Upper lobe of right lung (tissue), 1 donor: ENCODE data around the gene LMAN1L. TPM values are rescaled to one million over a fixed set of nuclear protein-coding genes. Genes with fewer than 3 reads are reported as not detected.

ENCODE experiments used
- ATAC-seq: fragments of 200-7000 bp; cut with Tn5 transposase; one replicate; pipeline ENCODE4 v1.9.1; 2020; ENCODE audit warnings: mild to moderate bottlenecking, moderate library complexity
- DNase-seq: peaks from one replicate; pipeline ENCODE4 v3.0.0-alpha.2; 2020
- H3K27ac ChIP-seq: fragments of 200-600 bp; one replicate; pipeline ENCODE4 v1.8.0; 2022
- H3K27me3 ChIP-seq: fragments of 200-600 bp; one replicate; pipeline ENCODE4 v1.8.0; 2022; ENCODE audit warnings: mild to moderate bottlenecking
- H3K36me3 ChIP-seq: fragments of 200-600 bp; one replicate; pipeline ENCODE4 v1.8.0; 2022
- H3K4me1 ChIP-seq: fragments of 200-600 bp; one replicate; pipeline ENCODE4 v1.8.0; 2022
- H3K4me3 ChIP-seq: fragments of 200-600 bp; one replicate; pipeline ENCODE4 v1.8.0; 2022; ENCODE audit warnings: mild to moderate bottlenecking
- H3K9me3 ChIP-seq: fragments of 200-600 bp; one replicate; pipeline ENCODE4 v1.8.0; 2022
- CTCF ChIP-seq: fragments of 200-600 bp; IDR thresholded peaks from one replicate; pipeline ENCODE4 v1.8.0; 2022; ENCODE audit warnings: antibody characterized with exemption
- intact Hi-C: fragments of 100-400 bp; cut with DNase I; formaldehyde crosslinking; loops from one replicate; pipeline ENCODE4 v1.11.0; 2022
- total RNA-seq: library from RNA; stranded (reverse); fragmentation: NEBNext Ultra II Directional; extraction: Animal tissue kit (Norgen Biotek cat#: 25700); gene quantifications from one replicate; pipeline ENCODE4 v1.2.1, GENCODE V29; 2021
- donor health status: DM: no; HTN: yes; CAD: no; lungs with severe emphysema.

Gene LMAN1L
- total RNA-seq, 1 donor from 2014 or later, result not detected

- H3K4me1 ChIP-seq, result peaks cover 44% of the 10 kb centered on the region
- no peaks in the 10 kb centered on the region for H3K27me3 ChIP-seq
- no peak for DNase-seq
- no peak overlapping the region for H3K4me3 ChIP-seq
- intact Hi-C loops, result no loop called here
- H3K9me3 ChIP-seq, result no peaks in the 10 kb centered on the region
- TF ChIP-seq CTCF, result no peak
- H3K27ac ChIP-seq, result no peak overlapping the region
- ATAC-seq, result no peak
- H3K36me3 ChIP-seq, result peaks cover 11% of the 10 kb centered on the region
Observed at GRCh38 chr15:74794248-74794969, 18.2 kb upstream of the LMAN1L start.

- Histone ChIP-seq H3K9me3 (no peaks in the 10 kb centered on the region), H3K4me1 (peaks cover 44% of the 10 kb centered on the region)
- intact Hi-C loops, result no loop called here
Observed at GRCh38 chr15:74794970-74795349, 17.7 kb upstream of the LMAN1L start.

GRCh38 chr15:74795966-74796625 is 16.5 kb upstream of the LMAN1L start:
- intact Hi-C loops, result no loop called here
- Histone ChIP-seq H3K27me3 (no peaks in the 10 kb centered on the region), H3K4me1 (peaks cover 36% of the 10 kb centered on the region), H3K27ac (no peak overlapping the region), H3K9me3 (no peaks in the 10 kb centered on the region), H3K36me3 (peaks cover 27% of the 10 kb centered on the region), H3K4me3 (no peak overlapping the region)
- TF ChIP-seq CTCF, result no peak
- DNase-seq (no peak), ATAC-seq (no peak)

More at GRCh38 chr15:74794970-74795349, 17.7 kb upstream of the LMAN1L start:
- TF ChIP-seq CTCF, result no peak
- Histone ChIP-seq H3K27me3 (no peaks in the 10 kb centered on the region), H3K4me3 (no peak overlapping the region), H3K36me3 (peaks cover 16% of the 10 kb centered on the region), H3K27ac (no peak overlapping the region)
- no peak for DNase-seq
- no peak for ATAC-seq

- H3K4me1 ChIP-seq, result peaks cover 11% of the 10 kb centered on the region
- DNase-seq, result no peak
- no peaks in the 10 kb centered on the region for H3K9me3 ChIP-seq
- H3K4me3 ChIP-seq, result no peak overlapping the region
- H3K27ac ChIP-seq, result no peak overlapping the region
- H3K27me3 ChIP-seq, result no peaks in the 10 kb centered on the region
- peaks cover 51% of the 10 kb centered on the region for H3K36me3 ChIP-seq
- ATAC-seq, result no peak
- intact Hi-C loops, result no loop called here
- TF ChIP-seq CTCF, result no peak
Observed at GRCh38 chr15:74798388-74799254, 14.0 kb upstream of the LMAN1L start.

- peaks cover 8% of the 10 kb centered on the region for H3K4me1 ChIP-seq
- H3K9me3 ChIP-seq, result no peaks in the 10 kb centered on the region
- no peak for ATAC-seq
- no peak overlapping the region for H3K27ac ChIP-seq
- no peak for DNase-seq
- TF ChIP-seq CTCF, result no peak
- H3K4me3 ChIP-seq, result no peak overlapping the region
- peaks cover 58% of the 10 kb centered on the region for H3K36me3 ChIP-seq
- H3K27me3 ChIP-seq, result no peaks in the 10 kb centered on the region
- intact Hi-C loops, result no loop called here
Observed at GRCh38 chr15:74799255-74799855, 13.3 kb upstream of the LMAN1L start.
